H9 (cell line): ENCODE measurements around the gene MB21D2. TPM values are rescaled to one million over a fixed set of nuclear protein-coding genes. Genes with fewer than 3 reads are reported as not detected.

Experiments
- DNase-seq: peaks from one replicate; pipeline ENCODE4 v3.0.0-alpha.2; 2017
- H2AFZ ChIP-seq: one replicate; pipeline ENCODE4 v1.6.1; 2013; ENCODE audit warnings: mild to moderate bottlenecking, low read length, control low read depth, moderate library complexity
- H2AK5ac ChIP-seq: 2 replicates; pipeline ENCODE4 v1.6.1; 2013; ENCODE audit warnings: low read length, control low read depth, mixed read lengths; ENCODE audit not compliant: insufficient read length
- H2BK120ac ChIP-seq: one replicate; pipeline ENCODE4 v1.6.1; 2013; ENCODE audit warnings: low read depth, mild to moderate bottlenecking, low read length, control low read depth, inconsistent platforms; ENCODE audit not compliant: poor library complexity, severe bottlenecking
- H2BK12ac ChIP-seq: 2 replicates; pipeline ENCODE4 v1.6.1; 2013; ENCODE audit warnings: low read length, control low read depth, mixed read lengths, low read depth; ENCODE audit not compliant: insufficient read length
- H2BK15ac ChIP-seq: 2 replicates; pipeline ENCODE4 v1.6.1; 2013; ENCODE audit warnings: low read depth, low read length, control low read depth
- H2BK20ac ChIP-seq: one replicate; pipeline ENCODE4 v1.6.1; 2013; ENCODE audit warnings: low read depth, mild to moderate bottlenecking, low read length, control low read depth, inconsistent platforms; ENCODE audit not compliant: poor library complexity, severe bottlenecking
- H2BK5ac ChIP-seq: 2 replicates; pipeline ENCODE4 v1.6.1; 2013; ENCODE audit warnings: low read length, control low read depth, mixed read lengths; ENCODE audit not compliant: insufficient read length
- H3K14ac ChIP-seq: 2 replicates; pipeline ENCODE4 v1.6.1; 2013; ENCODE audit warnings: low read length, control low read depth; ENCODE audit not compliant: insufficient read depth
- H3K18ac ChIP-seq: 2 replicates; pipeline ENCODE4 v1.6.1; 2013; ENCODE audit warnings: low read depth, mild to moderate bottlenecking, mixed read lengths, low read length, control low read depth; ENCODE audit not compliant: insufficient read length
- H3K23ac ChIP-seq: 2 replicates; pipeline ENCODE4 v1.6.1; 2013; ENCODE audit warnings: low read length, control low read depth, mixed read lengths, low read depth; ENCODE audit not compliant: insufficient read length
- H3K23me2 ChIP-seq: 2 replicates; pipeline ENCODE4 v1.6.1; 2013; ENCODE audit warnings: low read depth, mild to moderate bottlenecking, mixed read lengths, low read length, control low read depth; ENCODE audit not compliant: insufficient read length, poor library complexity, severe bottlenecking
- H3K27ac ChIP-seq: 2 replicates; pipeline ENCODE4 v1.5.1; 2013; ENCODE audit warnings: low read length, control low read depth, mixed read lengths, low read depth; ENCODE audit not compliant: insufficient read length
- H3K27me3 ChIP-seq: 2 replicates; pipeline ENCODE4 v1.6.1; 2013; ENCODE audit warnings: low read length, control low read depth, inconsistent platforms; ENCODE audit not compliant: insufficient read depth
- H3K4ac ChIP-seq: 2 replicates; pipeline ENCODE4 v1.6.1; 2013; ENCODE audit warnings: low read depth, mild to moderate bottlenecking, control low read depth, inconsistent platforms, low read length, moderate library complexity
- H3K4me1 ChIP-seq: 2 replicates; pipeline ENCODE4 v1.6.1; 2013; ENCODE audit warnings: low read length, control low read depth, inconsistent platforms; ENCODE audit not compliant: insufficient read depth
- H3K4me2 ChIP-seq: 2 replicates; pipeline ENCODE4 v1.6.1; 2013; ENCODE audit warnings: low read length, control low read depth, mixed read lengths; ENCODE audit not compliant: insufficient read length, insufficient read depth
- H3K56ac ChIP-seq: 2 replicates; pipeline ENCODE4 v1.6.1; 2013; ENCODE audit warnings: low read depth, mild to moderate bottlenecking, mixed read lengths, low read length, control low read depth; ENCODE audit not compliant: insufficient read length
- H3K79me1 ChIP-seq: 2 replicates; pipeline ENCODE4 v1.6.1; 2013; ENCODE audit warnings: low read depth, mild to moderate bottlenecking, moderate library complexity, low read length, control low read depth, inconsistent platforms; ENCODE audit not compliant: insufficient read depth, poor library complexity, severe bottlenecking
- H3K79me2 ChIP-seq: 2 replicates; pipeline ENCODE4 v1.6.1; 2013; ENCODE audit warnings: low read length, control low read depth, inconsistent platforms; ENCODE audit not compliant: insufficient read depth
- H3K9ac ChIP-seq: 2 replicates; pipeline ENCODE4 v1.6.1; 2013; ENCODE audit warnings: low read length, control low read depth, mixed read lengths; ENCODE audit not compliant: insufficient read length; ENCODE audit errors: extremely low read depth
- H3K9me3 ChIP-seq: one replicate; pipeline ENCODE4 v1.6.1; 2013; ENCODE audit warnings: low read depth, low read length, inconsistent platforms; ENCODE audit not compliant: control insufficient read depth
- H3T11ph ChIP-seq: one replicate; pipeline ENCODE4 v1.6.1; 2013; ENCODE audit warnings: mild to moderate bottlenecking, low read length, control low read depth, inconsistent platforms
- H4K20me1 ChIP-seq: one replicate; pipeline ENCODE4 v1.6.1; 2013; ENCODE audit not compliant: control insufficient read depth, insufficient read length, insufficient read depth
- H4K5ac ChIP-seq: 2 replicates; pipeline ENCODE4 v1.6.1; 2013; ENCODE audit warnings: low read depth, mild to moderate bottlenecking, mixed read lengths, low read length, control low read depth; ENCODE audit not compliant: insufficient read length
- H4K8ac ChIP-seq: replicated peaks from 2 replicates; pipeline ENCODE4 v1.6.1; 2013; ENCODE audit warnings: low read length, control low read depth, mixed read lengths, low read depth; ENCODE audit not compliant: insufficient read length
- H4K91ac ChIP-seq: 2 replicates; pipeline ENCODE4 v1.6.1; 2013; ENCODE audit warnings: low read depth, mild to moderate bottlenecking, moderate library complexity, mixed read lengths, low read length, control low read depth; ENCODE audit not compliant: insufficient read length
- H3K27ac Mint-ChIP-seq, 3 experiments: 2 replicates in 2 of 3; 3 replicates in 1 of 3; pipeline ENCODE4 v1.8.0; 2020 to 2021; ENCODE audit warnings: mixed read lengths in 3 of 3, mild to moderate bottlenecking in 1 of 3, moderate library complexity in 1 of 3
- H3K27me3 Mint-ChIP-seq: 2 replicates; pipeline ENCODE4 v1.8.0; 2021; ENCODE audit warnings: low read depth, mild to moderate bottlenecking, moderate library complexity, mixed read lengths
- H3K36me3 Mint-ChIP-seq, 3 experiments: 2 replicates in 2 of 3; 3 replicates in 1 of 3; pipeline ENCODE4 v1.8.0; 2020 to 2021; ENCODE audit warnings: low read depth in 3 of 3, mixed read lengths in 3 of 3; ENCODE audit not compliant: insufficient read depth in 1 of 3
- H3K4me1 Mint-ChIP-seq, 2 experiments: 2 replicates each; pipeline ENCODE4 v1.8.0; 2020; ENCODE audit warnings: mixed read lengths in 2 of 2
- H3K4me3 Mint-ChIP-seq, 2 experiments: 2 replicates in 1 of 2; 3 replicates in 1 of 2; pipeline ENCODE4 v1.8.0; 2020 to 2021; ENCODE audit warnings: mild to moderate bottlenecking in 2 of 2, mixed read lengths in 2 of 2, moderate library complexity in 1 of 2
- H3K9me3 Mint-ChIP-seq, 2 experiments: 2 replicates in 1 of 2; 3 replicates in 1 of 2; pipeline ENCODE4 v1.8.0; 2020; ENCODE audit warnings: mild to moderate bottlenecking in 2 of 2, mixed read lengths in 2 of 2, moderate library complexity in 1 of 2
- WGBS: extraction: QIAGEN DNeasy Blood & Tissue Kit; methylation state at CpG from one replicate; pipeline ENCODE4 v1.1.7; 2013; ENCODE audit warnings: missing lambda C conversion rate, low lambda C conversion rate, mixed read lengths; ENCODE audit not compliant: insufficient read length; ENCODE audit errors: extremely low coverage; 5-methylcytosine and 5-hydroxymethylcytosine counted together
- long read RNA-seq: library from polyadenylated mRNA; unstranded; transcript quantifications from one replicate; pipeline ENCODE4 v2.0.0, GENCODE V29; 2020
- total RNA-seq: library from RNA; stranded (reverse); gene quantifications from 2 replicates; pipeline ENCODE4 v1.2.1, GENCODE V29; 2021
- TF ChIP-seq, protein P1 (sequence below): fragments of 200-600 bp; sonication (generic); conservative IDR thresholded peaks from 3 replicates; pipeline ENCODE4 v1.8.0; 2021; ENCODE audit warnings: antibody characterized with exemption, mild to moderate bottlenecking

MB21D2 gene, protein sequence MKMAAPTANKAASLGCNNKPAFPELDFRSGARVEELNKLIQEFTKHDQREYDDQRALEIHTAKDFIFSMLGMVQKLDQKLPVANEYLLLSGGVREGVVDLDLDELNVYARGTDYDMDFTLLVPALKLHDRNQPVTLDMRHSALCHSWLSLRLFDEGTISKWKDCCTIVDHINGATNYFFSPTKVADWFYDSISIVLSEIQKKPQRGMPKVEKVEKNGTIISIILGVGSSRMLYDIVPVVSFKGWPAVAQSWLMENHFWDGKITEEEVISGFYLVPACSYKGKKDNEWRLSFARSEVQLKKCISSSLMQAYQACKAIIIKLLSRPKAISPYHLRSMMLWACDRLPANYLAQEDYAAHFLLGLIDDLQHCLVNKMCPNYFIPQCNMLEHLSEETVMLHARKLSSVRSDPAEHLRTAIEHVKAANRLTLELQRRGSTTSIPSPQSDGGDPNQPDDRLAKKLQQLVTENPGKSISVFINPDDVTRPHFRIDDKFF
- 19.1 and 20.8 TPM in 2 replicates for total RNA-seq
- long read RNA-seq, transcript MB21D2-201 (2 exons, 3,368 nt), result major isoform, 201 of 215 reads
- long read RNA-seq, partial matches to known transcripts, result 0 of 215 reads
- long read RNA-seq, other reads (novel, unspliced or antisense), result 14 of 215 reads

GRCh38 chr3:192917404-192918274 lies at the start of gene MB21D2:
Gene MB21D2 (minus strand): TSS chr3:192917856. CDS start chr3:192917840, 16 bp downstream.
- Histone ChIP-seq H3K27me3 (no peaks in the 10 kb centered on the region), H3K56ac (peak within 1 kb of the TSS; percentile 85), H4K8ac (no peak within 1 kb of the TSS), H2AFZ (no peak within 1 kb of the TSS), H2BK120ac (no peak within 1 kb of the TSS), H3K23me2 (peaks cover 22% of the 10 kb centered on the region), H3K9me3 (no peaks in the 10 kb centered on the region), H3K79me1 (peaks cover 3% of the 10 kb centered on the region), H3K18ac (peak within 1 kb of the TSS; percentile 93), H2BK5ac (peak within 1 kb of the TSS; percentile 80), H3K4me2 (peak within 1 kb of the TSS; percentile 100), H4K91ac (no peak within 1 kb of the TSS), H2BK20ac (no peak within 1 kb of the TSS), H3K79me2 (peaks cover 20% of the 10 kb centered on the region), H3K23ac (no peak within 1 kb of the TSS), H3K14ac (peak within 1 kb of the TSS; percentile 93), H3K9ac (peak within 1 kb of the TSS; percentile 79), H4K5ac (peak within 1 kb of the TSS; percentile 36), H2BK12ac (no peak within 1 kb of the TSS), H3K4ac (no peak within 1 kb of the TSS), H3K27ac (peak within 1 kb of the TSS; percentile 91), H2BK15ac (no peak within 1 kb of the TSS; the same call in 1 of the 2 replicates), H4K20me1 (no peaks in the 10 kb centered on the region), H2AK5ac (no peak within 1 kb of the TSS), H3K4me1 (peaks cover 22% of the 10 kb centered on the region), H3T11ph (no peak within 1 kb of the TSS)
- Mint-ChIP-seq H3K9me3 (no peaks in the 10 kb centered on the region), H3K27ac (peak within 1 kb of the TSS; percentile 95 to 100 (median 98)), H3K4me1 (peaks cover 58 to 65% of the 10 kb centered on the region in 2 experiments), H3K36me3 (no peaks in the 10 kb centered on the region; a peak in 1 of 7 replicates), H3K4me3 (peak within 1 kb of the TSS; percentile 94 to 98), H3K27me3 (peaks cover 13% of the 10 kb centered on the region)
- peak; percentile 67 for DNase-seq
- WGBS, result no CpG with 5 or more reads among the region's 66 CpGs
- TF ChIP-seq, protein P1, sequence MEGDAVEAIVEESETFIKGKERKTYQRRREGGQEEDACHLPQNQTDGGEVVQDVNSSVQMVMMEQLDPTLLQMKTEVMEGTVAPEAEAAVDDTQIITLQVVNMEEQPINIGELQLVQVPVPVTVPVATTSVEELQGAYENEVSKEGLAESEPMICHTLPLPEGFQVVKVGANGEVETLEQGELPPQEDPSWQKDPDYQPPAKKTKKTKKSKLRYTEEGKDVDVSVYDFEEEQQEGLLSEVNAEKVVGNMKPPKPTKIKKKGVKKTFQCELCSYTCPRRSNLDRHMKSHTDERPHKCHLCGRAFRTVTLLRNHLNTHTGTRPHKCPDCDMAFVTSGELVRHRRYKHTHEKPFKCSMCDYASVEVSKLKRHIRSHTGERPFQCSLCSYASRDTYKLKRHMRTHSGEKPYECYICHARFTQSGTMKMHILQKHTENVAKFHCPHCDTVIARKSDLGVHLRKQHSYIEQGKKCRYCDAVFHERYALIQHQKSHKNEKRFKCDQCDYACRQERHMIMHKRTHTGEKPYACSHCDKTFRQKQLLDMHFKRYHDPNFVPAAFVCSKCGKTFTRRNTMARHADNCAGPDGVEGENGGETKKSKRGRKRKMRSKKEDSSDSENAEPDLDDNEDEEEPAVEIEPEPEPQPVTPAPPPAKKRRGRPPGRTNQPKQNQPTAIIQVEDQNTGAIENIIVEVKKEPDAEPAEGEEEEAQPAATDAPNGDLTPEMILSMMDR, result no peak
